CD14-positive monocyte (primary cell): ENCODE measurements around the gene HOXC9. TPM values are rescaled to one million over a fixed set of nuclear protein-coding genes. Genes with fewer than 3 reads are reported as not detected.
A peak's percentile ranks its signal among the peaks of the same experiment; 100 is the strongest.

Experiments
- DNase-seq, 3 donors: peaks; one replicate each; pipeline ENCODE4 v3.0.0-alpha.2; 2011 to 2022
- H2AFZ ChIP-seq: 2 replicates; pipeline ENCODE4 v1.6.0; 2012; ENCODE audit warnings: mild to moderate bottlenecking, low read depth, low read length, inconsistent platforms; ENCODE audit not compliant: insufficient read depth, poor library complexity, severe bottlenecking
- H3K27ac ChIP-seq, 2 donors: 1 replicate in 1 of 2; 2 replicates in 1 of 2; pipeline ENCODE4 v1.5.1; 2012 to 2013; ENCODE audit warnings: low read length in 2 of 2, control low read depth in 1 of 2, inconsistent platforms in 1 of 2, low read depth in 1 of 2, mild to moderate bottlenecking in 1 of 2
- H3K27me3 ChIP-seq, 2 donors: one replicate each; pipeline versions ENCODE4 v1.6.0 to v1.6.1; 2011 to 2013; ENCODE audit warnings: low read length in 2 of 2; ENCODE audit not compliant: control insufficient read depth in 2 of 2, insufficient read depth in 2 of 2
- H3K36me3 ChIP-seq, 2 donors: replicated peaks in 1 of 2; 1 replicate in 1 of 2; 2 replicates in 1 of 2; pipeline versions ENCODE4 v1.5.1 to v1.6.1; 2012 to 2013; ENCODE audit warnings: low read length in 2 of 2, control low read depth in 1 of 2, inconsistent platforms in 1 of 2, mild to moderate bottlenecking in 1 of 2; ENCODE audit not compliant: insufficient read depth in 2 of 2, control insufficient read depth in 1 of 2
- H3K4me1 ChIP-seq, 2 donors: 1 replicate in 1 of 2; 2 replicates in 1 of 2; pipeline versions ENCODE4 v1.5.1 to v1.6.1; 2012 to 2013; ENCODE audit warnings: low read length in 2 of 2, control low read depth in 1 of 2, inconsistent platforms in 1 of 2, mild to moderate bottlenecking in 1 of 2, moderate library complexity in 1 of 2; ENCODE audit not compliant: insufficient read depth in 2 of 2, control insufficient read depth in 1 of 2
- H3K4me2 ChIP-seq: replicated peaks from 2 replicates; pipeline ENCODE3; 2012; ENCODE audit warnings: low read length, moderate library complexity, mild to moderate bottlenecking; ENCODE audit not compliant: poor library complexity, severe bottlenecking; ENCODE audit errors: extremely low read depth
- H3K4me3 ChIP-seq, 3 experiments: fragments of 200-600 bp in 1 of 3; sonication (generic) in 1 of 3; replicated peaks in 1 of 3; 1 replicate in 2 of 3; 2 replicates in 1 of 3; pipeline ENCODE4 v1.5.1; 2011 to 2013; ENCODE audit warnings: low read length in 3 of 3, mild to moderate bottlenecking in 3 of 3, control low read depth in 2 of 3, low read depth in 2 of 3, inconsistent platforms in 1 of 3, moderate library complexity in 1 of 3
- H3K79me2 ChIP-seq: 2 replicates; pipeline ENCODE4 v1.6.0; 2012; ENCODE audit warnings: mild to moderate bottlenecking, control low read depth, inconsistent platforms, low read length, moderate library complexity; ENCODE audit not compliant: insufficient read depth
- H3K9ac ChIP-seq: 2 replicates; pipeline ENCODE4 v1.6.0; 2017; ENCODE audit warnings: low read length, mild to moderate bottlenecking; ENCODE audit not compliant: insufficient read depth, poor library complexity, severe bottlenecking
- H3K9me3 ChIP-seq, 2 donors: replicated peaks in 1 of 2; 1 replicate in 1 of 2; 2 replicates in 1 of 2; pipeline versions ENCODE4 v1.5.1 to v1.6.1; 2012 to 2013; ENCODE audit warnings: low read length in 2 of 2, control low read depth in 1 of 2; ENCODE audit not compliant: control insufficient read depth in 1 of 2, insufficient read depth in 1 of 2
- H4K20me1 ChIP-seq: 2 replicates; pipeline ENCODE4 v1.6.0; 2012; ENCODE audit warnings: mild to moderate bottlenecking, low read length, control low read depth, moderate library complexity; ENCODE audit not compliant: insufficient read depth
- H3K27ac Mint-ChIP-seq, 7 donors: one replicate each; pipeline ENCODE4 v1.8.0; 2020; ENCODE audit warnings: mild to moderate bottlenecking in 7 of 7, mixed read lengths in 7 of 7, moderate library complexity in 6 of 7, inconsistent platforms in 2 of 7
- H3K27me3 Mint-ChIP-seq, 3 donors: one replicate each; pipeline ENCODE4 v1.8.0; 2021 to 2022; ENCODE audit warnings: low read depth in 3 of 3, mild to moderate bottlenecking in 3 of 3, mixed read lengths in 3 of 3, moderate library complexity in 3 of 3, inconsistent platforms in 1 of 3
- H3K36me3 Mint-ChIP-seq, 2 donors: one replicate each; pipeline ENCODE4 v1.8.0; 2020; ENCODE audit warnings: mixed read lengths in 2 of 2, inconsistent platforms in 1 of 2, mild to moderate bottlenecking in 1 of 2
- H3K4me1 Mint-ChIP-seq: one replicate; pipeline ENCODE4 v1.8.0; 2020; ENCODE audit warnings: mild to moderate bottlenecking, mixed read lengths
- H3K4me3 Mint-ChIP-seq, 2 donors: one replicate each; pipeline ENCODE4 v1.8.0; 2020; ENCODE audit warnings: mild to moderate bottlenecking in 2 of 2, mixed read lengths in 2 of 2, moderate library complexity in 1 of 2
- H3K9me3 Mint-ChIP-seq, 7 donors: one replicate each; pipeline ENCODE4 v1.8.0; 2020 to 2022; ENCODE audit warnings: mixed read lengths in 7 of 7, mild to moderate bottlenecking in 6 of 7, moderate library complexity in 6 of 7, inconsistent platforms in 2 of 7
- CTCF ChIP-seq: fragments of 200-600 bp; IDR thresholded peaks from one replicate; pipeline ENCODE4 v1.8.0; 2022; ENCODE audit warnings: antibody characterized with exemption, mild to moderate bottlenecking
- WGBS: methylation state at CpG from one replicate; pipeline ENCODE4 v1.1.5; 2013; ENCODE audit warnings: missing lambda C conversion rate; ENCODE audit not compliant: insufficient coverage; 5-methylcytosine and 5-hydroxymethylcytosine counted together
- intact Hi-C, 2 donors: fragments of 100-400 bp; cut with micrococcal nuclease; formaldehyde crosslinking; loops; one replicate each; pipeline versions ENCODE4 v1.15.0 to v1.15.1; 2023
- polyA plus RNA-seq, 3 donors: library from polyadenylated mRNA; depleted of rRNA in 1 of 3; unstranded in 2 of 3; stranded (reverse) in 1 of 3; fragments of 300-500 nt in 2 of 3; fragments of >200 nt in 1 of 3; fragmentation: Illumina TruSeq in 2 of 3; gene quantifications; 1 replicate in 2 of 3; 2 replicates in 1 of 3; pipeline ENCODE4 v1.2.3, GENCODE V29; 2012 to 2021

The HOXC9 gene
- polyA plus RNA-seq, 3 donors, result not detected

- Histone ChIP-seq H4K20me1 (no peaks in the 10 kb centered on the region), H3K9ac (no peak overlapping the region), H3K4me3 (peak overlapping the region; percentile 2 to 73 (median 42)), H3K27ac (no peak overlapping the region), H2AFZ (peak overlapping the region; percentile 66), H3K79me2 (no peaks in the 10 kb centered on the region), H3K36me3 (no peaks in the 10 kb centered on the region), H3K4me2 (peak overlapping the region; percentile 85), H3K27me3 (peaks cover 85 to 98% of the 10 kb centered on the region in 2 donors), H3K4me1 (peaks cover 14 to 17% of the 10 kb centered on the region in 2 donors), H3K9me3 (peaks cover 2 to 58% of the 10 kb centered on the region in 2 donors)
- H3K27me3 Mint-ChIP-seq, result peaks cover 98 to 99% (median 98%) of the 10 kb centered on the region in 3 donors
- peak; percentile 73 to 84 (median 80) for DNase-seq
- 2% methylated on average over 35 of the region's 39 CpGs for WGBS
- TF ChIP-seq CTCF, result peak; percentile 96
- intact Hi-C loops, result loop anchor here (2.0 to 5.0 kb wide), 2 partner anchors 195 to 196 kb away; no protein-coding TSS in a partner anchor
- peak overlapping the region; percentile 85 to 96 for H3K4me3 Mint-ChIP-seq
- peak overlapping the region in 1 of 7 donors; percentile 66 for H3K27ac Mint-ChIP-seq
- H3K9me3 Mint-ChIP-seq, result peaks cover 0 to 28% (median 13%) of the 10 kb centered on the region in 7 donors
- peaks cover 5 to 14% of the 10 kb centered on the region in 2 donors for H3K36me3 Mint-ChIP-seq
- H3K4me1 Mint-ChIP-seq, result peaks cover 26% of the 10 kb centered on the region
Measured at GRCh38 chr12:54005853-54006558, 6.0 kb downstream of the HOXC9 start.

GRCh38 chr12:54006559-54007220 lies 6.7 kb downstream of the HOXC9 start:
- H3K4me2 ChIP-seq, result peak overlapping the region; percentile 85
- 11% methylated on average over 12 of the region's 22 CpGs for WGBS

More at GRCh38 chr12:54006559-54007220, 6.7 kb downstream of the HOXC9 start:
- H4K20me1 ChIP-seq, result no peaks in the 10 kb centered on the region
- peaks cover 5 to 18% of the 10 kb centered on the region in 2 donors for H3K36me3 Mint-ChIP-seq
- peaks cover 85 to 98% of the 10 kb centered on the region in 2 donors for H3K27me3 ChIP-seq
- H2AFZ ChIP-seq, result peak overlapping the region; percentile 66
- peak overlapping the region; percentile 85 to 96 for H3K4me3 Mint-ChIP-seq
- H3K27me3 Mint-ChIP-seq, result peaks cover 98 to 99% (median 98%) of the 10 kb centered on the region in 3 donors
- peaks cover 0 to 26% (median 16%) of the 10 kb centered on the region in 7 donors for H3K9me3 Mint-ChIP-seq
- H3K9me3 ChIP-seq, result peaks cover 2 to 54% of the 10 kb centered on the region in 2 donors
- no peaks in the 10 kb centered on the region for H3K79me2 ChIP-seq
- intact Hi-C loops, result loop anchor here (2.0 to 5.0 kb wide), 2 partner anchors 194 to 196 kb away; no protein-coding TSS in a partner anchor
- peak overlapping the region; percentile 2 to 73 (median 42) for H3K4me3 ChIP-seq
- peak overlapping the region in 1 of 7 donors; percentile 66 for H3K27ac Mint-ChIP-seq
- DNase-seq, result no peak
- H3K27ac ChIP-seq, result no peak overlapping the region
- no peak for TF ChIP-seq CTCF
- no peak overlapping the region for H3K9ac ChIP-seq
- H3K4me1 Mint-ChIP-seq, result peaks cover 33% of the 10 kb centered on the region
- peaks cover 14 to 17% of the 10 kb centered on the region in 2 donors for H3K4me1 ChIP-seq
- no peaks in the 10 kb centered on the region for H3K36me3 ChIP-seq
